ENCODE data around the gene DNAH14.
"Not testable (repeated sequence)": the region's sequence is repeated elsewhere in the genome, so short reads cannot be mapped to it uniquely, and the experiment has no call there.

Gene DNAH14

GRCh38 chr1:225228871-225229303 is 299.4 kb downstream of the DNAH14 start:
- Histone ChIP-seq H3K27ac (ENCODE audit: low read length) (no peak overlapping the region), H3K9ac (ENCODE audit: low read depth, low read length) (no peak overlapping the region), H3K36me3 (ENCODE audit: insufficient read depth, low read depth, low read length) (no peaks in the 10 kb centered on the region), H3K27me3 (ENCODE audit: insufficient read depth, low read length) (no peaks in the 10 kb centered on the region), H3K4me1 (ENCODE audit: insufficient read depth, low read length) (no peaks in the 10 kb centered on the region), H3K4me3 (ENCODE audit: low read length) (no peak overlapping the region), H3K9me3 (ENCODE audit: insufficient read depth, low read depth, low read length) (no peaks in the 10 kb centered on the region)

- H3K9ac ChIP-seq (ENCODE audit: low read depth, low read length); H3K27me3 ChIP-seq (ENCODE audit: insufficient read depth, low read length); H3K27ac ChIP-seq (ENCODE audit: low read length); H3K4me3 ChIP-seq (ENCODE audit: low read length); H3K9me3 ChIP-seq (ENCODE audit: insufficient read depth, low read depth, low read length); H3K4me1 ChIP-seq (ENCODE audit: insufficient read depth, low read length); H3K36me3 ChIP-seq (ENCODE audit: insufficient read depth, low read depth, low read length): not testable (repeated sequence)
Observed at GRCh38 chr1:225229429-225229828, 300.0 kb downstream of the DNAH14 start.

GRCh38 chr1:225230483-225230882 is 301.0 kb downstream of the DNAH14 start:
- Histone ChIP-seq H3K27me3 (ENCODE audit: insufficient read depth, low read length) (no peaks in the 10 kb centered on the region), H3K9ac (ENCODE audit: low read depth, low read length) (no peak overlapping the region), H3K4me1 (ENCODE audit: insufficient read depth, low read length) (no peaks in the 10 kb centered on the region), H3K9me3 (ENCODE audit: insufficient read depth, low read depth, low read length) (no peaks in the 10 kb centered on the region), H3K4me3 (ENCODE audit: low read length) (no peak overlapping the region), H3K36me3 (ENCODE audit: insufficient read depth, low read depth, low read length) (no peaks in the 10 kb centered on the region), H3K27ac (ENCODE audit: low read length) (no peak overlapping the region)

- H3K9me3 ChIP-seq (ENCODE audit: insufficient read depth, low read depth, low read length); H3K4me1 ChIP-seq (ENCODE audit: insufficient read depth, low read length); H3K27ac ChIP-seq (ENCODE audit: low read length); H3K9ac ChIP-seq (ENCODE audit: low read depth, low read length); H3K36me3 ChIP-seq (ENCODE audit: insufficient read depth, low read depth, low read length); H3K4me3 ChIP-seq (ENCODE audit: low read length); H3K27me3 ChIP-seq (ENCODE audit: insufficient read depth, low read length): not testable (repeated sequence)
Observed at GRCh38 chr1:225232930-225233329, 303.5 kb downstream of the DNAH14 start.

GRCh38 chr1:225242611-225243010 is 313.1 kb downstream of the DNAH14 start:
- no peak overlapping the region for H3K4me3 ChIP-seq (ENCODE audit: low read length)
- H3K27ac ChIP-seq (ENCODE audit: low read length): no peak overlapping the region
- no peaks in the 10 kb centered on the region for H3K4me1 ChIP-seq (ENCODE audit: insufficient read depth, low read length)
- H3K9ac ChIP-seq (ENCODE audit: low read depth, low read length): no peak overlapping the region
- H3K36me3 ChIP-seq (ENCODE audit: insufficient read depth, low read depth, low read length): no peaks in the 10 kb centered on the region
- H3K9me3 ChIP-seq (ENCODE audit: insufficient read depth, low read depth, low read length): 0 out of 2 replicates have a peak, but pooled peaks cover 6% of the 10 kb centered on the region
- no peaks in the 10 kb centered on the region for H3K27me3 ChIP-seq (ENCODE audit: insufficient read depth, low read length)

GRCh38 chr1:225250432-225250831 is 321.0 kb downstream of the DNAH14 start:
- Histone ChIP-seq H3K36me3 (ENCODE audit: insufficient read depth, low read depth, low read length) (no peaks in the 10 kb centered on the region), H3K9ac (ENCODE audit: low read depth, low read length) (no peak overlapping the region), H3K27me3 (ENCODE audit: insufficient read depth, low read length) (no peaks in the 10 kb centered on the region), H3K27ac (ENCODE audit: low read length) (no peak overlapping the region), H3K4me3 (ENCODE audit: low read length) (no peak overlapping the region), H3K9me3 (ENCODE audit: insufficient read depth, low read depth, low read length) (no peaks in the 10 kb centered on the region), H3K4me1 (ENCODE audit: insufficient read depth, low read length) (no peaks in the 10 kb centered on the region)

- Histone ChIP-seq H3K27me3 (ENCODE audit: insufficient read depth, low read length) (no peaks in the 10 kb centered on the region), H3K4me3 (ENCODE audit: low read length) (no peak overlapping the region), H3K9ac (ENCODE audit: low read depth, low read length) (no peak overlapping the region), H3K4me1 (ENCODE audit: insufficient read depth, low read length) (no peaks in the 10 kb centered on the region), H3K27ac (ENCODE audit: low read length) (no peak overlapping the region), H3K9me3 (ENCODE audit: insufficient read depth, low read depth, low read length) (no peaks in the 10 kb centered on the region), H3K36me3 (ENCODE audit: insufficient read depth, low read depth, low read length) (no peaks in the 10 kb centered on the region)
Observed at GRCh38 chr1:225253173-225253572, 323.7 kb downstream of the DNAH14 start.

GRCh38 chr1:225253784-225254183 is 324.3 kb downstream of the DNAH14 start:
- H3K9me3 ChIP-seq (ENCODE audit: insufficient read depth, low read depth, low read length): no peaks in the 10 kb centered on the region

GRCh38 chr1:225254676-225255075 is 325.2 kb downstream of the DNAH14 start:
- Histone ChIP-seq H3K9ac (ENCODE audit: low read depth, low read length) (no peak overlapping the region), H3K4me1 (ENCODE audit: insufficient read depth, low read length) (no peaks in the 10 kb centered on the region), H3K27ac (ENCODE audit: low read length) (no peak overlapping the region), H3K27me3 (ENCODE audit: insufficient read depth, low read length) (no peaks in the 10 kb centered on the region), H3K4me3 (ENCODE audit: low read length) (no peak overlapping the region), H3K9me3 (ENCODE audit: insufficient read depth, low read depth, low read length) (no peaks in the 10 kb centered on the region), H3K36me3 (ENCODE audit: insufficient read depth, low read depth, low read length) (no peaks in the 10 kb centered on the region)

More at GRCh38 chr1:225253784-225254183, 324.3 kb downstream of the DNAH14 start:
- Histone ChIP-seq H3K4me3 (ENCODE audit: low read length) (no peak overlapping the region), H3K36me3 (ENCODE audit: insufficient read depth, low read depth, low read length) (no peaks in the 10 kb centered on the region), H3K27me3 (ENCODE audit: insufficient read depth, low read length) (no peaks in the 10 kb centered on the region), H3K9ac (ENCODE audit: low read depth, low read length) (no peak overlapping the region), H3K4me1 (ENCODE audit: insufficient read depth, low read length) (no peaks in the 10 kb centered on the region), H3K27ac (ENCODE audit: low read length) (no peak overlapping the region)

GRCh38 chr1:225257081-225257480 is 327.6 kb downstream of the DNAH14 start:
- H3K36me3 ChIP-seq (ENCODE audit: insufficient read depth, low read depth, low read length): no peaks in the 10 kb centered on the region
- no peak overlapping the region for H3K9ac ChIP-seq (ENCODE audit: low read depth, low read length)
- H3K27ac ChIP-seq (ENCODE audit: low read length): no peak overlapping the region
- H3K4me1 ChIP-seq (ENCODE audit: insufficient read depth, low read length): no peaks in the 10 kb centered on the region
- no peak overlapping the region for H3K4me3 ChIP-seq (ENCODE audit: low read length)
- no peaks in the 10 kb centered on the region for H3K27me3 ChIP-seq (ENCODE audit: insufficient read depth, low read length)
- H3K9me3 ChIP-seq (ENCODE audit: insufficient read depth, low read depth, low read length): no peaks in the 10 kb centered on the region

GRCh38 chr1:225258811-225259210 is 329.3 kb downstream of the DNAH14 start:
- no peaks in the 10 kb centered on the region for H3K4me1 ChIP-seq (ENCODE audit: insufficient read depth, low read length)
- no peak overlapping the region for H3K4me3 ChIP-seq (ENCODE audit: low read length)
- H3K36me3 ChIP-seq (ENCODE audit: insufficient read depth, low read depth, low read length): no peaks in the 10 kb centered on the region
- no peaks in the 10 kb centered on the region for H3K27me3 ChIP-seq (ENCODE audit: insufficient read depth, low read length)
- H3K9me3 ChIP-seq (ENCODE audit: insufficient read depth, low read depth, low read length): no peaks in the 10 kb centered on the region
- no peak overlapping the region for H3K27ac ChIP-seq (ENCODE audit: low read length)
- no peak overlapping the region for H3K9ac ChIP-seq (ENCODE audit: low read depth, low read length)

GRCh38 chr1:225259542-225259941 is 330.1 kb downstream of the DNAH14 start:
- H3K36me3 ChIP-seq (ENCODE audit: insufficient read depth, low read depth, low read length): no peaks in the 10 kb centered on the region
- no peaks in the 10 kb centered on the region for H3K27me3 ChIP-seq (ENCODE audit: insufficient read depth, low read length)
- H3K9ac ChIP-seq (ENCODE audit: low read depth, low read length): no peak overlapping the region
- H3K4me3 ChIP-seq (ENCODE audit: low read length): no peak overlapping the region
- no peak overlapping the region for H3K27ac ChIP-seq (ENCODE audit: low read length)
- H3K4me1 ChIP-seq (ENCODE audit: insufficient read depth, low read length): no peaks in the 10 kb centered on the region
- H3K9me3 ChIP-seq (ENCODE audit: insufficient read depth, low read depth, low read length): no peaks in the 10 kb centered on the region

- Histone ChIP-seq H3K4me1 (ENCODE audit: insufficient read depth, low read length) (no peaks in the 10 kb centered on the region), H3K36me3 (ENCODE audit: insufficient read depth, low read depth, low read length) (no peaks in the 10 kb centered on the region), H3K4me3 (ENCODE audit: low read length) (no peak overlapping the region), H3K9me3 (ENCODE audit: insufficient read depth, low read depth, low read length) (no peaks in the 10 kb centered on the region), H3K27ac (ENCODE audit: low read length) (no peak overlapping the region), H3K9ac (ENCODE audit: low read depth, low read length) (no peak overlapping the region), H3K27me3 (ENCODE audit: insufficient read depth, low read length) (no peaks in the 10 kb centered on the region)
Observed at GRCh38 chr1:225260319-225260718, 330.8 kb downstream of the DNAH14 start.
